Astrocyte of the spinal cord (primary cell): ENCODE results near the gene ZNF652.

Source experiments
- DNase-seq: peaks from one replicate; pipeline ENCODE4 v3.0.0; 2011; ENCODE audit warnings: low read depth, low spot score
- H3K4me3 ChIP-seq: 2 replicates; pipeline ENCODE4 v1.5.1; 2011; ENCODE audit warnings: low read depth, mild to moderate bottlenecking, low read length, moderate library complexity
- in situ Hi-C: cut with HindIII; loops from 2 replicates; pipeline ENCODE4 v1.10.0; 2017; ENCODE audit warnings: low sequenced_read_pairs
- TF ChIP-seq, protein P1 (sequence below): IDR thresholded peaks from 2 replicates; pipeline ENCODE4 v1.5.1; 2012; ENCODE audit warnings: low read depth, mild to moderate bottlenecking, low read length, inconsistent platforms

ZNF652 gene

DNA sequence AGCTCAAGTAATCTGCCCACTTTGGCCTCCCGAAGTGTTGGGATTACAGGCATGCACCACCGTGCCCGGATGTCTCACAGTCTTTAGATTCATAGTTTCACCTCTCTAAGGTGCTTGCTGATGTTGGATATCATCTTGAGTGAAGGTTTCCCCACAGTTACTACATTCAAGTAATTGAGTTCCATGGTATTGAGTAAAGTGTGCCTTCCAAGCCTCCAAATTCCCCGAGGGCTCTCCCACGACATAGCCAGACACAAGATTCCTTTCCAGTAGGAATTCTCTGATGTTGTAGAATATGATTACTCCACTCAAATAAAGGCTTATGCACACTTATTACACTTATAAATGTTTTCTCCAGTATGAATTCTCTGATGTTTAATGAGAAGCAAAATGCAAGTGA lies 16.3 kb upstream of the ZNF652 start:
- in situ Hi-C loops, result no loop called here
- H3K4me3 ChIP-seq, result no peak overlapping the region
- TF ChIP-seq, protein P1, sequence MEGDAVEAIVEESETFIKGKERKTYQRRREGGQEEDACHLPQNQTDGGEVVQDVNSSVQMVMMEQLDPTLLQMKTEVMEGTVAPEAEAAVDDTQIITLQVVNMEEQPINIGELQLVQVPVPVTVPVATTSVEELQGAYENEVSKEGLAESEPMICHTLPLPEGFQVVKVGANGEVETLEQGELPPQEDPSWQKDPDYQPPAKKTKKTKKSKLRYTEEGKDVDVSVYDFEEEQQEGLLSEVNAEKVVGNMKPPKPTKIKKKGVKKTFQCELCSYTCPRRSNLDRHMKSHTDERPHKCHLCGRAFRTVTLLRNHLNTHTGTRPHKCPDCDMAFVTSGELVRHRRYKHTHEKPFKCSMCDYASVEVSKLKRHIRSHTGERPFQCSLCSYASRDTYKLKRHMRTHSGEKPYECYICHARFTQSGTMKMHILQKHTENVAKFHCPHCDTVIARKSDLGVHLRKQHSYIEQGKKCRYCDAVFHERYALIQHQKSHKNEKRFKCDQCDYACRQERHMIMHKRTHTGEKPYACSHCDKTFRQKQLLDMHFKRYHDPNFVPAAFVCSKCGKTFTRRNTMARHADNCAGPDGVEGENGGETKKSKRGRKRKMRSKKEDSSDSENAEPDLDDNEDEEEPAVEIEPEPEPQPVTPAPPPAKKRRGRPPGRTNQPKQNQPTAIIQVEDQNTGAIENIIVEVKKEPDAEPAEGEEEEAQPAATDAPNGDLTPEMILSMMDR, result no peak
- DNase-seq, result no peak

DNA sequence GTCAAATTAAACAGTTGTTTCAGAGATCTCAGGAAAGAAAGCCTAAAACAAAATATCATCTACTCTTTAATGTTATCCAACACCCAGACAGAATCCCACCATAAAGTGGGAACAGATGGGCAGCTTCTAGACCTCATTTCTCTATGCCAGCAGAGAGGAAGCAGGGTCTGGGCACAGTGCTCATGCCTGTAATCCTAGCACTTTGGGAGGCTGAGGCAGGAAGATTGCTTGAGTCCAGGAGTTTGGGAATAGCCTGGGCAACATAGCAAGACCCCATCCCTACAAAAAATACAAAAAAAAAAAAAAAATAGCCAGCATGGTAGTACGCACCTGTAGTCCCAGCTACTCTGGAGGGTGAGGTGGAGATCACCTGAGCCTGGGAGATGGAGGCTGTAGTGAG lies 13.5 kb upstream of the ZNF652 start:
- H3K4me3 ChIP-seq, result no peak overlapping the region
- DNase-seq, result no peak
- TF ChIP-seq, protein P1, result no peak
- in situ Hi-C loops, result no loop called here

DNA sequence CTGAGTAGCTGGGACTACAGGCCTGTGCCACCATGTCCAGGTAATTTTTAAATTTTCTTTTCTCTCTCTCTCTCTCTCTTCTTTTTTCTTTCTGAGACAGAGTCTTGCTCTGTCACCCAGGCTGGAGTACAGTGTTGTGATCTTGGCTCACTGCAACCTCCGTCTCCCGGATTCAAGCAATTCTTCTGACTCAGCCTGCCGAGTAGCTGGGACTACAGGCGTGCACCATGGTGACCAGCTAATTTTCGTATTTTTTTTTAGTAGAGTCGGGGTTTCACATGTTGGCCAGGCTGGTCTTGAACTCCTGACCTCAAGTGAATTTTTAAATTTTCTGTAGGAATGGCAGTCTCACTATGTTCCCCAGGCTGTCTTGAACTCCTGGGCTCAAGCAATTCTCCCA lies 11.1 kb upstream of the ZNF652 start:
- H3K4me3 ChIP-seq, result no peak overlapping the region
- TF ChIP-seq, protein P1, result no peak
- in situ Hi-C loops, result no loop called here
- no peak for DNase-seq

DNA sequence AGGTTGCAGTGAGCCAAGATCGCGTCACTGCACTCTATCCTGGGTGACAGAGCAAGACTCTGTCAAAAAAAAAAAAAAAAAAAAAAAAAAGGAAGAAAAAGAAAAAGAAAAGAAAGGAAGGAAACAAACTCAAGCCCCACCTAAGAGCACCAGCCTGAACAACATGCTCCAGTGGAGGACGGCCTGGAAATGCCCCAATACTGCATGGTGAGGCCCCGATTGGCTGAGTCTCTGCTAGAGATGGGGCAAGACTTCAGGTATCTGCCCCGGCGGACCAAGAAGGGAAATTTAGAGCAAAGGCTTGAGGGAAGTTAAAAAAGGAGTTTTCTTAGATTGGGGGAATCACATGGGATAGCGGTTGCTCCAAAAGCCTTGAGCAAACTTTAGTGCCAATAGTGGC lies 10.4 kb upstream of the ZNF652 start:
- no peak overlapping the region for H3K4me3 ChIP-seq
- in situ Hi-C loops, result no loop called here
- no peak for DNase-seq
- TF ChIP-seq, protein P1, result no peak

DNA sequence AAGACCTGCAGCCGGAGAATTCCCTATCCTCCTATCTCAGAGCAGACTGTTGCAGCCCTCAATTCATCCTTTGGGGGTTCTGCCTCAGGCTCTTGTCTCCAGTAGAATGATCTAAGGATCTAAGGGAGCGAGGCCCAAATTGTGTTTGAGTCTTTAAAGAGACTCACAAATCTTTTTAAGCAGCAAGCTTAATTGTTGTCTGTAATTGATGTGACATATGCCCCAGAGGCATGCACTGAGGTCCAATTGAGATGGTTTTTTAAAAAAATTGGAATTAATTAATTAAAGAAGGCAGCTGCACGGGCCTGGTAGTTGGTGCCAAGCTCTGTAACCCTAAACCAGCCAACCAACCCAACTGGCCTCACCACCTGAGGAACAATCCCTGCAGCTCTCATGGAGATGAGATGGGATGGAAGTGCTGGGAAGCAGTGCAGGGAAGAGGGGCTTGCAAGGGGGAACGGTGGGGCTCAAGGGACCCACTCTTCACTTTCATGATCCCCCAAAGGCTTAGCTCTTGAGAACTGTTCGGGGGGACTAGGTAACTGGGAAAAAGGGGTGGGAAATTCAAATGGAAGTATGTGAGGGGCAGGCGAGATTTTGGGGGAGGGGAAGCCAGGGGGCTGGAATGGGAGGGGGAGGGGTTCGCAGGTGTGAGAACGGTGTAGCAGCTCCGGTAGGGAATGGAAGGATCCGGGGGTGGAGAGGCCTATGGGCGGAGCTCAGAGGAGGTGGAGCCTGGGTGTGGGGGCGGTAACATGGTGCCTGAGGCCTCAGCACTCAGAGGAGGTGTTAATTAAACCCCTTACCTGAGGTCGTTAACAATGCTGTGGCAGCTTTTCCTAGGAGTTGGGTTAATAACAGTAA lies 9.2 kb upstream of the ZNF652 start:
- H3K4me3 ChIP-seq, result no peak overlapping the region
- no peak for DNase-seq
- TF ChIP-seq, protein P1, result no peak
- in situ Hi-C loops, result no loop called here

DNA sequence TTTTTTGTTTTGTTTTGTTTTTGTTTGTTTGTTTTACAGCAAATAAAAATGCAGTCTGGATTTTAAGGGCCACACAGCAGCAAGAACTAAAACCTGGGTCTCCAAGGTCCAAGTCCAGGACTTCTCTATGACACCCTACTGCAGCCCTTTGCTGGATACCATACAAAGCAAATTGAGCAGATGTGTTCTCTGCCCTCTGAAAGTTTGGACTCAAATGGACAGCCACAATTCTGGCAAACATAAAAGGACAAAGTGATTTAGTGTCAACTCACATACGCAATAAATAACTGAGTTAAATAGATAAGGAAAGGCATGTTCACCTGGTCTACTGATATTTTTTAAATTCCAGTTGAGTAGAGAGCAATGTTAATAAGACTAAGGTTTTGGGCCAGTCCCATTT lies 7.7 kb upstream of the ZNF652 start:
- in situ Hi-C loops, result no loop called here
- no peak for DNase-seq
- H3K4me3 ChIP-seq, result no peak overlapping the region
- TF ChIP-seq, protein P1, result no peak
